ENCODE results near the gene NRG3.
"Not testable (repeated sequence)": the region's sequence is repeated elsewhere in the genome, so short reads cannot be mapped to it uniquely, and the experiment has no call there.

The NRG3 gene

DNA sequence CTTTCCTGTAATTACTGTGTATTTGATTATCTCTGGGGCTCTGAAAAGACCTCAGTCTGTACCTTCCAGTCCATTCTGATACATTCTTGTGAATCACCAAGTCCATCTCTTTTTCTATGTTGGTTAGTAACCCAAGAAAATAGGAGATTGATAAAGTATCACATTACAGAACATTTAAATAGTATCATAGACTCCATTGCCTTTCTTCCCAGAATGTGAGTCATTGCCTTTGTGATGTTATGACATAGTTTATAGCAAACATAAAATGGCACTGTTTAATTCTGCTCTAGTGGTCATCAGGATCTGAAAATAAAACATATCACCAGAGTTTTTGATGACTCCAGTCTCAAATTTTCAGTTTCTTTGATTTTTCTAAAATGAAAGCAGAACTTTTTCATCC, 78.4 kb downstream of the NRG3 start:
- DNase-seq (ENCODE audit: extremely low read depth in 1 of 2, low read depth in 1 of 2) = no peak

DNA sequence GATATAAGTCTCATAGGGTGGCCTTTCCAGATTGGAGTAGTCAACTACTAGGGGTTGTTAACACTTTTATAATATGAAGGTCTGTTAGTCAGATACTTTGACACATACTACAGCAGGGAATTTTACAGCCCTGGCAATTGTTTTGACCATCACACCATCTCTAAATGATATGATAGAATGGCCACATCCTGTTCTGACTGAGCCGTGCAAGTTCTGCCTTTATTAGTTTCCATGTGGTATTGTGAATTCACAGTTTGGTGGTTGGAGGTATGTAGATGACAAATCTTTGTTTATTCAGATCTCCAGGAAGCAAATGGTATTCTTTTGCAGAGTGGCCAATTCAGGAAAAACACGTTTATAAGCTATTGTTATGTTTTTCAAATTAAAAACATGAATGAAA, 83.0 kb downstream of the NRG3 start:
- DNase-seq (ENCODE audit: extremely low read depth in 1 of 2, low read depth in 1 of 2) = no peak

DNA sequence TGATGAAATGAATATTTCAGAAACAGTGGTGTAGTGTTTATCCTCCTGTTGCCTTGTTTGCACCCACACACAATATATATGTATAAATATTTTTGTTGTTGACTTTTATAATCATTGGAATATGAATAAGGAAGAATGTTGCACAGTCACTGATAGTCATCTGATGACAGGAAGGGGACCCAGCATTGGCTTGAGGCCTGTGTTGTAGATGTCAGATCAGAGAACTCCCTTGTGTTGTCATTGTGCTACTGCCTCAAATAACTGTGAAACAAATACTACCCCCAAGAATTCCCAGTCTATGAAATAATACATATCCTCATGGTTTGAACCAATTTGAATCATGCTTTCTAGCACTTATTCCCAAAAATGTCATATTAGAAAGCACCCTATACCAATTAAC, 84.0 kb downstream of the NRG3 start:
- DNase-seq (ENCODE audit: extremely low read depth in 1 of 2, low read depth in 1 of 2) = no peak

GRCh38 chr10:81961451-81962184, 86.6 kb downstream of the NRG3 start:
- DNase-seq (ENCODE audit: extremely low read depth in 1 of 2, low read depth in 1 of 2) = no peak

DNA sequence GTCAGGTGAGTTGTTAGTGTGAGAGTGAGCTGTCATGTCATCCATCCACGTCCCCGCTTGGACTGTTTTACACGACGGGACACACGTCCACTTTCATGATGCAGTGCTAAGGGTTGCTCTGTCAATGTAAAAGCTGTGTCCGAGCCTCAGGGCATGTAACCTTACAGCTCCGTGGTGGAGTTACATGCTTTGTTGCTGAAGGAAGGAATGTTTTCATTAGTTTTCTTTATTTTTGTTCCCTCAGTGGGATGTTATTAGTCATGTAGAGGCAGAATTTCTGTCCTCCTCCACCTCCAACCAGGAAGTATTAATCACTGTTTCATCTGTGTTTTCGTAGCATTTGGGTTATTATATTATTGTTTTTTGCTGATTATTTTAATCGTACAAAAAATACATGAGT, 88.6 kb downstream of the NRG3 start:
- DNase-seq (ENCODE audit: extremely low read depth in 1 of 2, low read depth in 1 of 2) = no peak

GRCh38 chr10:81967716-81968115, 92.7 kb downstream of the NRG3 start:
- DNase-seq (ENCODE audit: extremely low read depth in 1 of 2, low read depth in 1 of 2) = no peak

DNA sequence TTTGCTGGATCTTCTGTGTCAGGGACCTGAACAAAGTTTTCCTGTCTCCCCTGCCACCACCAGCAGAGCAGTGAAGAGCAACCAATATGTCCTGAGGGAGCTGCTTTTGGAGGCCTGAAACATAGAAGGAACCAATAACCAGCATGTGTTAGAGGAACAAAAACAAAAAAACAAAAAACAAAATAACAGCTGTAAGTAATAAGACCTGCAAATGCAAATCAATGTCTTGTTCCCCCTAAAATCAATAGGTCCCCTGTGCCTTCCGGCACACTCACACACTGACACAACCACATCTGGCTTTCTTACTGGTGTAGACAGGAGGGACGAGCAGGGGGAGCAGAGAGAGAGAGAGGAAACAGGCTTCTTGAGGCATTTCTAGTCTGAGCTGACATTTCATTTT, 94.1 kb downstream of the NRG3 start:
- no peak for DNase-seq (ENCODE audit: extremely low read depth in 1 of 2, low read depth in 1 of 2)

DNA sequence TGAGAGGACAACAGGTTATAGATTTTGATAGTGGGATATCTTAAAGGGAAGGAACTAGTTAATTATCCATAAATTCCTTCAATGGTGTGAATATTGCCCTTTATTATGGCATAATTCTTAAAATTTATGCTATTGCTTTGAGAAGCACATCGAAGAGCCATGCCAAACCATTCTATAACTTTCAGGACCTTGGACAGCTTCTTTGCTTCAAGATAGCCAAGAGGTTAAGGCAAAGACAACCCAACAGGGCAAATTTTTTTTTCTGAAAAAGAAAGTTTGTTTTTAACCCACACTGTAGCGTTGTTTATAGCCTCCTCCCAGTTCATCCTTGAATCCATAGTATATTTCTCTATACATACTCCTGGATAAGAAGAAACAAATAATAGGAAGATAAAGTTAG, 103.2 kb downstream of the NRG3 start:
- no peak for DNase-seq (ENCODE audit: extremely low read depth in 1 of 2, low read depth in 1 of 2)

GRCh38 chr10:81981724-81982123, 106.7 kb downstream of the NRG3 start:
- no peak for DNase-seq (ENCODE audit: extremely low read depth in 1 of 2, low read depth in 1 of 2)

DNA sequence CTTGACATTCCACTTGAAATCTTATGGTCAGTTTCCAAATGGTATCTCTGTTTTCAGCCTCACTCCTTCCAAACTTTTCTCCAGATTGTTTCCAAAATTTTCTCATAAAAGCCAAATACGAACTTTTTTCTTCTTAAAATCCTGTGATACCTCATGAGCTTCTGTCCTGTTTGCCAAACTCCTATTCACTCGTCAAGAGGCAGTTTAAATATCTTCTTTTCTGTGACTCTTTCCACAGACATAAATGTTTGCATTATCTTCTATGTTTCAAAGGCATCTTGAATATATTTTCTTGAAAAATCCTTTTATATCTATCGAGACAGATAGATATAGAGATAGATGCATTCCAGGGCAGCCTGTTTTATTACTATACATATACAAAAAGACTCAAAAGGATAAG, 109.4 kb downstream of the NRG3 start:
- DNase-seq (ENCODE audit: extremely low read depth in 1 of 2, low read depth in 1 of 2) = no peak

DNA sequence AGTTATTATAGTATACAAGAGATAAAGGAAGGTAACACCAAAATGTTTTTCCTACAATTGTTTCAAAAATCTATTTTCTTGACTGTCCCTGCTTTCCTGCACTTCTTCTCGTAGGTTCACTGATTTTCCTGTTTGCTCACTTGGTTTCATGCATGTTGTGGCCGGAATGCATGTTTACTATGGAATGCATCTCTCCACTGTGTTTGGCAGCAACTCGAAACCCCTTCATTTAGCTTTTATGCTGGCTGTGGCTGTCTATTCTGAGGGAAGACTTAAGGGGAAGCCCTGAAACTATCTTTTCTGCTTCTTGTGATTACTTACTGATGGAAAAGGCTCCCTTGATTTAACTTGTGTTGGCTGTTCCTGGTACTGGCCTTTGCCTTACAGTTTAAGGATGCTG, 120.3 kb downstream of the NRG3 start:
- no peak for DNase-seq (ENCODE audit: extremely low read depth in 1 of 2, low read depth in 1 of 2)

- DNase-seq (ENCODE audit: extremely low read depth in 1 of 2, low read depth in 1 of 2) = no peak
Measured at GRCh38 chr10:81996927-81997326, 121.9 kb downstream of the NRG3 start.

DNA sequence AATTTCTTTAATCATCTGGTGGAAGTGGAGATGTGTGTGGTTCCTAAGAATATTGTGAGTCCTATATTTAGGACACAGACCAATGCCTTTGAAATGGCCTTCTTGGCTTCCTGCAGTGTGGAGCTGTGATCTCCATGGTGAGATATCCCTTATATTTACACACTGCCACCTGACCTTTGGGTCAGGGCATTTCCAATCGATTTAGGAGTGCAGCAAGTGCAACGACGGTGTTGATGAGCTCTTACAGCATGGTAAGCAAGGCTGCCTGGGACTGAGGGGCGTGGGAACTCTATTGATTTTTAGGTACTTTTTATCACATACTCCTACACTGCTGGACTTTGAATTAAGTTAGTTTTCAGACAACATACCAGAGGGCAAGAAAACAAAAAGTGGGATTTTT, 146.0 kb downstream of the NRG3 start:
- no peak for DNase-seq (ENCODE audit: extremely low read depth in 1 of 2, low read depth in 1 of 2)

- DNase-seq (ENCODE audit: extremely low read depth in 1 of 2, low read depth in 1 of 2) = no peak
Measured at GRCh38 chr10:82027711-82028110, 152.7 kb downstream of the NRG3 start.

DNA sequence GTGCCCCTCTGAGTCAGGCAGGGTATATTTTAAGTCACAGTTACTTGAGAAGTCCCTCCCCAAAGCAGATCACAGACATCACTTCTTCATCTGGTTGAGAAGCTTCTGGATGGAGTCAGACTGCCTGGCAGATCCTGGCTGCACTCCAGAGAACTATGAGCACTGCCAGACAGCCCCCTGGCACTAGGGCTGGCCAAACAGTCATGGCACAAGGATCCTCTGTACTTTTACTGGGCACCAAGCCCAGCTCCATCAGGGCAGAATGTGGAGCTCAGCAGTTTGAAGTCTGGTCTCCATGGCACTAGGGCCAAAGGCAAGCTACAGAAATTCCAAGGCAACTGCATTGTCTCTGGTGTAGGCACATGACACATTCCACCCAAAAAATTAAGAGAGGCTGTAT, 162.1 kb downstream of the NRG3 start:
- no peak for DNase-seq (ENCODE audit: extremely low read depth in 1 of 2, low read depth in 1 of 2)

DNA sequence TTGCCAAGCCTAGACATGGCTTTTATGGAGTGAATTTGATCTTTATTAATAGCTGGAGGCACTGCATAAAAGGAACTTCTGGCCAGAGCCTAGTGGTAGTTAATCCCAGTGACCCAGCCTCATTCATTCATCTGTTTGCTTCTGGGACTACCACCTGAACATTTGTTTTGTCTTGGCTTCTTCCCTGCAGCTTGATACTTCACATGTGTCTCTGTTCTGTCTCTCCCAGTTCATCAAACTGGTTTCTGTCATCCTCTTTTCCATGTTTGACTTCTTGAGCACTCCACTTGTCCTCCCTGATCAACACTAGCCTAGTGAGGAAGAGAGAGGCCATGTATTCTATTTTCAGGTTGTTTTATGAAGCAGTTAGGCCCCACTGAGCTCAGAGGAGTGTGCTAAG, 163.6 kb downstream of the NRG3 start:
- no peak for DNase-seq (ENCODE audit: extremely low read depth in 1 of 2, low read depth in 1 of 2)

DNA sequence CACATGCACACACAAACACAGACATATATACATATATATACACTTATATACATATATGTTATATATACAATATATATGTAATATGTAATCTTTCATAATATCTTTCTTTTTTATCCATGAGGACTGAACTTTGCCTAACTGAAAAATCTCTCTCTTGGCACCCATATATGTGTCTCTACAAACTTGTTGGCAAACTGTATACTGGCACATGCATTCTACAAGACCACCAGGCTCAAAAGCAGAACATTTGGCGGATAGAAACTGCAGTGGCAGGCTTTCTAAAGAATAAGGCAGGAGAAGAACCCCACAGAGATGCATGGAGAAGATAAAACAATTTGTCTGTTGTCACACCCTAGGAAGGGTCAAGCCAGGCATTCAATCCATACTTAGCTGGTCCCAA, 165.3 kb downstream of the NRG3 start:
- DNase-seq (ENCODE audit: extremely low read depth in 1 of 2, low read depth in 1 of 2) = no peak

GRCh38 chr10:82041018-82041417, 166.0 kb downstream of the NRG3 start:
- DNase-seq (ENCODE audit: extremely low read depth in 1 of 2, low read depth in 1 of 2) = no peak

- no peak for DNase-seq (ENCODE audit: extremely low read depth in 1 of 2, low read depth in 1 of 2)
Measured at GRCh38 chr10:82056391-82056790, 181.4 kb downstream of the NRG3 start.

- not testable (repeated sequence) for DNase-seq (ENCODE audit: extremely low read depth in 1 of 2, low read depth in 1 of 2)
Measured at GRCh38 chr10:82067192-82067591, 192.2 kb downstream of the NRG3 start.

DNA sequence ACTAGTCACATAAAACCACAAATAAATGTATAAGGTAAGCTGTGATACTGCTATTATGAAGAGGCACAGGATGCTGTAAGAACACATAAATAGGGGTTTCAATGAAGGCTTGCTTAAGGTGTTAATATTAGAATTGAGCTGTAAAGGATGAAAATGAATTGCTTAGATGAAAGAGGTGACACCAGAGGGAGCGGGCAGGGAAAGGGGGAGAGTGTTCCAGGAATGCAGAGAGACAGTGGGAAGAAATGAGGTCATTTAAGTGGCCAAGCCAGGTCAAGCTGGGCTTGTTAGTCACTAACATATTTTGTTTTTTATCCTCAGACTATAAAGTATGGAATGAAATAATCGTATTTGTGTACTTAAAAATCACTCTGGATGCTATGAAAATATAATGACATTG, 193.5 kb downstream of the NRG3 start:
- no peak for DNase-seq (ENCODE audit: extremely low read depth in 1 of 2, low read depth in 1 of 2)

DNA sequence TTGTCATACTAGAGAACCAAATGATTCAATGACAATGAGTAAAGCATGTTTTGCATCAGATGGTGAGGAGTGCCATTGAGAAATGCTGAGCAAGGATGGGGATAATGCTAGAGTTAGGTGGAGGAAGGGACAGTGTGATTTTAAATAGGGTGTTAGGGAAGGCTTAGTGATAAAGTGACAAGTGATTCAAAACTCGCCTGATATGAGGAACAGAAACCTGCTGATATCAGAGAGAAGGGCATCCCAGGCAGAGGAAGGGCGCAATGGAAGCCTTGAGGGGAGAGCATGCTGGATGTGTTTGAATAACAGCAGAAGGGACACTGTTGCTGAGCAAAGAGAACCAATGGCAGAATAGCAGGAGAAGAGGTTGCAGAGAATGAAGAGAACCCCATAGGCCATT, 196.2 kb downstream of the NRG3 start:
- no peak for DNase-seq (ENCODE audit: extremely low read depth in 1 of 2, low read depth in 1 of 2)

DNA sequence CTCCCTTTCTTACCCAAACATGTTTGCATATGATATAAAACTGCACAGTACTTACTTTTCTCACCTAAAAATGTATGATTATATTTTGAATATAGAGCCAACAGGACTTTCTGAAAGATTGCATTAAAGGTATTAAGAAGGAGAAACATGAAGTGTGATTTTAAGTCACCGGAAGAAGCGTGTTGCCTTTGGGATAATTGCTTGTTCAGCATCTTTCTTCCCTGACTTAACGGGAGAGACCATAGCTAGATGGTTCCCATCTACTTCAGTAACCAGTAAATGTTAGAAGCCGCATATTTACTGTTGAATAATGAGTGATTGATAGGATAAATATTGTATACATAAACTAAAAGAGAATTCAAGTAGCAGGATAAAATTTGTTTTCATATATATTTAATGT, 197.1 kb downstream of the NRG3 start:
- DNase-seq (ENCODE audit: extremely low read depth in 1 of 2, low read depth in 1 of 2) = no peak
